ENCODE results near the gene CAMTA1.
A peak's percentile ranks its signal among the peaks of the same experiment; 100 is the strongest.
"Not testable (repeated sequence)": the region's sequence is repeated elsewhere in the genome, so short reads cannot be mapped to it uniquely, and the experiment has no call there.

Gene CAMTA1

DNA sequence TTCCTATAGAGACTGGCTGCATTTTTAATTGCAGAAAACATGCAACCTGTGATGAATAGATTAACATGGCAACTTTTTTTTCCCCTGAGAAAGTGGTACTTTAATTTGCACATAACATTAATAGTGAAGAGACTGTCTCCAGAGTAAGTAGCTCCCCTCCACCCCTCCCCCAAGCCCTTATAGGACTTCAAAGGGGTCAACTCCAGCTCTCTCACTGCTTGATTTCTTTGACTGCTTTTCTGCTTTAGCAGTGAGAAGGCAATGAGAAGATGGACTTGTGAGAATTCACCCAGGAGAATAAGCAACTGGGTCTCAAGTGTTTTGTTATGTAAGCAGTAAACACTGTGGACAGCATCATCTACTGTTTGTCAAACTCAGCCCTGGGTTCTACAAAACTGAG is 355.0 kb downstream of the CAMTA1 start:
- FAIRE-seq = no peak

DNA sequence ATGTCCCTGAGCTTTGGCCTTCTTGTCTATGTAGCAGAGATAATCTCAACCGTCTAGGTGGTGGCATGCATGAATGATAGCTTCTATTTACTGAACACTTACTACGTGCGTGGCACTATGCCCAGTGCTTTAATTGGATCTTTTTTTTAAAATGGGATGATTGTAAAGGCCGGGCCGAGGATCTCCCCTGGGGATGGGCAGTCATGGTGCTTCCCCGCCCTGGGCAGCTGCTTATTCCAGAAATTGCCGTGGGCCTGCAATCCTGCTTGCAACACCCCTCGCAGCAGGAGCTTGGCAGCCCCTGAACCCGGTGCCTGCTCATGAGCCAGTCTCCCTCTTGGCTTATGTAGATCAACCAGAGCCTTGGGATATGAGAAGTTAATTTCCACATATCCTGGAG is 360.7 kb downstream of the CAMTA1 start:
- FAIRE-seq (no peak), DNase-seq (ENCODE audit: low spot score) (no peak)

More for the DNA sequence above, 355.0 kb downstream of the CAMTA1 start:
- DNase-seq (ENCODE audit: low spot score) = no peak

- DNase-seq (ENCODE audit: low spot score) (no peak), FAIRE-seq (no peak)
Observed at GRCh38 chr1:7146710-7147109, 361.5 kb downstream of the CAMTA1 start.

DNA sequence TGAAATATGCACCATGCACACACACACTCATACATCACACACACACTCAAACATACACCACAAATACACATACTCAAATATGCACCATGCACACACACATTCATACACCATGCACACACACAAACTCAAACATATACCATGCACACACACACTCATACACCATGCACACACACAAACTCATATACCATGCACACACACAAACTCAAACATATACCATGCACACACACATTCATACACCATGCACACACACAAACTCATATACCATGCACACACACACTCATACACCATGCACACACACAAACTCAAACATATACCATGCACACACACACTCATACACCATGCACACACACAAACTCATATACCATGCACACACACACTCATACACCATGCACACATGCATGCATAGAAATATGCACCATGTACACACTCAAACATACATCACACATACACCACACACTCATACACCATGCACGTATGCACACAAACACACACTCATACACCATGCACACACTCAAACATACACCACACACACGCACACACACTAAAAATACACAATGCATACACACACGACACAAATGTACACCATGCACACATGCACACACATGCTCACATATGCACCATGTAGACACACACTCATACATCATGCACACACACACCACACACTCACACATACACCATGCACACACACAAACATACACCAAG is 362.5 kb downstream of the CAMTA1 start:
- not testable (repeated sequence) for DNase-seq (ENCODE audit: low spot score); FAIRE-seq

DNA sequence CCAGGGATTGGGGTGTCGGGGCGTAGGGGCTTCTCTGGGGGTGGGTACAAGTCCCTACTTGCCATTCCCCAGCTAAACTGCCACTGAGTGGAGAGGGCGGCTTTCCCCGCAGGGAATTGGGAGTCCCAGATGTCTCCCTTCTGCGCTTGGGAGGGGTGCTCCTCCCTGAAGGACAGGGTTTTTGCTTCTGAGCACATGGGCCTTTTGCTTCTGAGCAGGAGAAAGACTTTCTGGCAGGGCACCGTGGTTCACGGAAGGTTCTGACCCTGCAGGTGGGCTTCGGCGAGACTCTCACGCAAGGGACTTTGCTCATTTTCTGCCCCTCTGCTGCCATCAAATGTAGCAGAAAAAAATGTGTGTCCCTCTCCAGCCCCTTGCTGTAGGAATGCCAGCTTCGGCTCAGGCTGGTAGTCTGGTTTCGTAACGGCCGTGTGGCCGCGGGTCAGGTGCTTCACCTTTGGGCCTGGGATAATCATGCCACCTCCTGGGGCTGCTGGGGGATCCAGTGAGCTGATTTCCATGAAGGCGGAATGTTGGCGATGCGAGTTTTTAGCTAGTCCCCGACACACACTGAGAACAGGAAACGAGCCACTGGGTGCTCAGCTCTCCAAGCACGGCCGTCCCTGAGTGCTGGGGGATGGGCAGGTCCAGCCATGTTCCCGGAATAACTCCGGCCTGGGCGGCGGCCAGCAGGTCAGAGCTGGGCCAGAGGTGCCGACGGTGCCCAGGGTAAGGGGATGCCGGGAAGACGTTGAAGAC is 364.0 kb downstream of the CAMTA1 start:
- no peak for DNase-seq (ENCODE audit: low spot score)
- no peak for FAIRE-seq

GRCh38 chr1:7150724-7151280 is 365.5 kb downstream of the CAMTA1 start:
- FAIRE-seq = no peak
- DNase-seq (ENCODE audit: low spot score) = no peak

DNA sequence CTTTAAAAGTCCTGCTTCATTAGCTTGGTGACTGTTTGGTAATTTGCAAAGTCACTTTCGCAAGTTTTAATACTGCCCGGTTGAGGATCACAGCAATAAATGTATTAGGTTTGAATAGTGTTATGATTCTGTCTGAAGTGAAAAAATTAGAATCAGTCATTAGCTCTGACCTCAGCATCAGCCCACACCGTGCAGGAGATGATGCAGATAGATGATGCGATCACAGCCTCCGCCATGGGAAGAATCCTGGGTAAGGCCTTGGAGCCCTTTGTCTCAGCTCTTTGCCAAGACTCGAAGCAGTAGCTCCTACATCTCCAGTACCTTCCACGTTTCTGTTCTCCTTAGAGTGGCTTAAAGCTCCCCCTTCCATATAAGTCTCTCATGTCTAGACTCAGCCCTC is 366.7 kb downstream of the CAMTA1 start:
- no peak for DNase-seq (ENCODE audit: low spot score)
- FAIRE-seq = no peak

DNA sequence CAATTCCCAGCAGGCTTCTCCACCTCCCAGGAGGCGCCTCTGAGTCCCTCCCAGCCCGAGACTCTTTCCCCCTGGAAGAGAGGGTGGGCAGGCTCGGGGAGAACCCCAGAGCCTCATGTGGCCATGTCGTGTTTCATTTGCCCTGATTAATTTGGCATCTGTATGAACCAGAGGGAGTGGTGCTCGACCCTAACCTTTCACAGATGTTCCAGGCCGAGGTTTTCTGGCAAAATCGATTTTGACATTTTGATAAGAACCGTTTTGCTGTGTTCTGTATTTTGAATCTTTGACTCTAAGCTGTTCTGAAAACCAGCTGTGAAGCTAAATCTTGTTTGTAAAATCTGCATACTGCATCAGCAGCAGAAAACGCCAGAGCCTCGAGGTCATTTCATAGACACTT is 367.4 kb downstream of the CAMTA1 start:
- no peak for FAIRE-seq

GRCh38 chr1:7153464-7153863 is 368.2 kb downstream of the CAMTA1 start:
- no peak for DNase-seq (ENCODE audit: low spot score)
- FAIRE-seq = no peak

More for the DNA sequence above, 367.4 kb downstream of the CAMTA1 start:
- no peak for DNase-seq (ENCODE audit: low spot score)

DNA sequence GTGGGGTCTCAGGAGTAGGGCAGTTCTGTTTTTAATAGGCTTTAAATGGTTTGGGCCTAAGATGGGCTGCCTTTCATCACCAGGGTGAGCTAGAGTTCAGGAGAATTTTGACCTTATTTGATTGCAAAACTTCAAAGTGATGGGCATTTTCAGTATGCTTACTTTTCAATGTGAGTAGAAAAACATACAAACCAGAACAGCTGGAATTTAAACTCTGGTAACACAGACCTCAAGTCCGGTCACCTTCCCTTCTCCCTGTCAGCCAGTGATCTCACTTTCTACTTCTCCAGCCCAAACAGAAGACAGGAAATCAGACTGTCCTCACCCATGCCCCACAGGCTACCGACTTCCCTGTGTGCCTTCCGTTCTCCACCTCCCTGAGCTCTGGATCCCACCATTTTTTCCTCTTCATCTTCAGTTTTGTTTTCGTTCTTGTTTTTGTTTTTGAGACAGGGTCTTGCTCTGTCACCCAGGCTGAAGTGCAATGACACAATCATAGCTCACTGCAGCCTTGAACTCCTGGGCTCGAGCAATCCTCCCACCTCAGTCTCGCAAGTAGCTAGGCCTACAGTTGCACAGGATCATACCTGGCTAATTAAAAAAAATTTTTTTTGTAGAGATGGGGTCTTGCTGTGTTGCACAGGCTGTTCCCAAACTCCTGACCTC is 374.0 kb downstream of the CAMTA1 start:
- no peak for FAIRE-seq
- no peak for DNase-seq (ENCODE audit: low spot score)

DNA sequence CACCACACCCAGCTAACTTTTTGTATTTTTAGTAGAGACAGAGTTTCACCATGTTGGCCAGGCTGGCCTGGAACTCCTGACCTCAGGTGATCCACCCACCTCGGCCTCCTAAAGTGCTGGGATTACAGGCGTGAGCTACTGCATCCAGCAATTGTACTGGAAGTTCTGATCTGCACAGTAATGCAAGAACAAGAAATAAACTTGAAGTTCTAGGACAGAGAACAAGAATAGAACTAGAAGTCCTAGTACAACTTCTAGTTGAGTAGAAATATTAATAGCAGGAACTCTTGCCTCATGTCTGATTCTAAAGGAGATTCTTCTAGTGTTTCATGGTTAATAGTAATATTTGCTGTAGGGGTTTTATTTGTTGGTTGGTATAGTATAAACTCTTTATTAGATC is 383.3 kb downstream of the CAMTA1 start:
- not testable (repeated sequence) for DNase-seq (ENCODE audit: low spot score); FAIRE-seq

DNA sequence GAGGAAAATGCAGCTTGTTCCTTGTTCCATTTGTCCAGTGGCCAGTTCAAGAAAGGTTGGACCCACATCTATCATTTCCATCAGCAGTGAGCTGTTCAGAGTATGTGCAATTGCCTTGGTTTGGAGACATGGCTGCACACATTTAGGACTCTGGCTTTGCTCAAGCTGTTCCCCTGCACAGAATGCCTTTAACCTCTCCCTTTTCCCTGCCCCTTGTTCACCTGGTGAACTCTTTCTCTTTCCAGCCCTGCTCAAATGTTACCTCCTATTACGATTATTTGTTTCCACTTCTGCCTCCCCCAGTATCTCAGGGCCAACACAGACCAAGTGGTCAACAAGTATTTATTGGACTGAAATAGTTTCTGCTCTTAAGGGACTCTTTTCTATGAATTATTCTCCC is 385.9 kb downstream of the CAMTA1 start:
- DNase-seq (ENCODE audit: low spot score) = no peak
- no peak for FAIRE-seq

- no peak for DNase-seq (ENCODE audit: low spot score)
- FAIRE-seq = no peak
Observed at GRCh38 chr1:7171574-7171973, 386.3 kb downstream of the CAMTA1 start.

GRCh38 chr1:7172804-7173203 is 387.6 kb downstream of the CAMTA1 start:
- DNase-seq (ENCODE audit: low spot score) = peak; percentile 11
- no peak for FAIRE-seq

DNA sequence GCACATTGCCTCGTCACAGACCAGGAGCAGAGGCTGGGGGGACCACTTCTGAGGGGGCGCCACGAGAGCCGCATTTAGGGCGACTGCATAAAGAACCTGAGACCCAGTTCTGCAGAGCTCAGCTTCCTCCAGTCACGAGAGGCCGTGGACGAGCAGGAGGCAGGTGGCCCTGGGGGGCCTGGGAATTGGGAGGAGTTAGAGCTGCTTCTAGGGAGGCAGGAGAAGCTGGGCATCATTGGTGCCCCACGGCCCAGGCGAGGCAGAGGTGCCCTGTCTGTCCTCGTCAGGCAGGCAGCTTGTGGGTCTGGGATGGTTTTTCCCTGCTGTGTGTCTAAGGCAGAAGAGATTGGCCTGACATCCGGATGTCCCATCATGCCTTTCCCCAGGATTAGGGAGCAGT is 389.3 kb downstream of the CAMTA1 start:
- FAIRE-seq (no peak), DNase-seq (ENCODE audit: low spot score) (no peak)

GRCh38 chr1:7174980-7175906 is 390.0 kb downstream of the CAMTA1 start:
- DNase-seq (ENCODE audit: low spot score) (no peak), FAIRE-seq (no peak)

GRCh38 chr1:7177021-7177420 is 391.8 kb downstream of the CAMTA1 start:
- no peak for DNase-seq (ENCODE audit: low spot score)

GRCh38 chr1:7177438-7178146 is 392.3 kb downstream of the CAMTA1 start:
- DNase-seq (ENCODE audit: low spot score) (no peak), FAIRE-seq (no peak)

More at GRCh38 chr1:7177021-7177420, 391.8 kb downstream of the CAMTA1 start:
- no peak for FAIRE-seq

DNA sequence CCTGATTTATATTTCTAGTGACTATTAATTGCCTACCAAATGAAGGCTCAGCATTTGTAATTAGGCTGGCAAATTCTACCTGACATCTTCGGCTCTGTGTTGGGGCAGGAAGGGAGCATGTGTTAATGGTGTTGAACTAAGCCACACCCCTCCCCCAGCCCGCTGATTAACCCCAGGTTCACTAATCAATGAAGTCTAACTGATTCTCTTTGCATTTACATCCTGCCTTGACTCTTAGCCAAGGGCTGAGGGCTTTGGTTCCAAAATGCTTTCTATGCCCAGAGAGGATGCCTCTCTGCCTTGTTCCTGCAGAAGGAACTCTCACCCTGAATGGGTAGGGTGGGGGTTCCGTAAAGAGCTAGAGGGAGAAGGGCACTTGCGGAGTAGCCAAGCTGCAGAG is 393.1 kb downstream of the CAMTA1 start:
- FAIRE-seq (no peak), DNase-seq (ENCODE audit: low spot score) (no peak)

- DNase-seq (ENCODE audit: low spot score) (no peak), FAIRE-seq (no peak)
Observed at GRCh38 chr1:7178741-7179140, 393.5 kb downstream of the CAMTA1 start.
